ELR (cell line): ENCODE data around the gene PIK3R1.

Experiments
- DNase-seq: peaks from one replicate; pipeline ENCODE4 v3.0.0-alpha.2; 2015; ENCODE audit warnings: low read depth

Gene PIK3R1

GRCh38 chr5:68329554-68330255 is 114.1 kb downstream of the PIK3R1 start:
- DNase-seq, result no peak

- DNase-seq, result peak; percentile 48
These were observed 115.0 kb downstream of the PIK3R1 start for GRCh38 chr5:68330574-68330973.

- DNase-seq, result peak; percentile 86
These were observed 115.9 kb downstream of the PIK3R1 start for GRCh38 chr5:68331192-68332079.

GRCh38 chr5:68332080-68332451 is 116.5 kb downstream of the PIK3R1 start:
- DNase-seq, result no peak

GRCh38 chr5:68332556-68332955 is 117.0 kb downstream of the PIK3R1 start:
- DNase-seq, result peak; percentile 87

GRCh38 chr5:68333649-68334552 is 118.3 kb downstream of the PIK3R1 start:
- DNase-seq, result peak; percentile 97

- no peak for DNase-seq
These were observed 119.0 kb downstream of the PIK3R1 start for GRCh38 chr5:68334553-68334886.

- DNase-seq, result no peak
These were observed 119.5 kb downstream of the PIK3R1 start for GRCh38 chr5:68335075-68335474.

GRCh38 chr5:68336200-68336599 is 120.6 kb downstream of the PIK3R1 start:
- DNase-seq, result no peak

GRCh38 chr5:68337235-68337634 is 121.7 kb downstream of the PIK3R1 start:
- no peak for DNase-seq

- DNase-seq, result peak; percentile 39
These were observed 124.4 kb downstream of the PIK3R1 start for GRCh38 chr5:68339921-68340321.

- no peak for DNase-seq
These were observed 125.5 kb downstream of the PIK3R1 start for GRCh38 chr5:68341006-68341405.

- DNase-seq, result no peak
These were observed 127.1 kb downstream of the PIK3R1 start for GRCh38 chr5:68342693-68343092.

GRCh38 chr5:68343421-68343826 is 127.9 kb downstream of the PIK3R1 start:
- peak; percentile 88 for DNase-seq

GRCh38 chr5:68344447-68345111 is 129.0 kb downstream of the PIK3R1 start:
- DNase-seq, result peak; percentile 86

GRCh38 chr5:68345171-68345570 is 129.6 kb downstream of the PIK3R1 start:
- no peak for DNase-seq

- DNase-seq, result no peak
These were observed 130.0 kb downstream of the PIK3R1 start for GRCh38 chr5:68345582-68345981.

GRCh38 chr5:68347536-68347935 is 132.0 kb downstream of the PIK3R1 start:
- no peak for DNase-seq

- no peak for DNase-seq
These were observed 133.1 kb downstream of the PIK3R1 start for GRCh38 chr5:68348447-68349222.

- no peak for DNase-seq
These were observed 134.6 kb downstream of the PIK3R1 start for GRCh38 chr5:68350176-68350575.
